D721Med (cell line): ENCODE measurements around the gene POMC.
"Not testable (repeated sequence)": the region's sequence is repeated elsewhere in the genome, so short reads cannot be mapped to it uniquely, and the experiment has no call there.

Experiments used
- DNase-seq: peaks from one replicate; pipeline ENCODE4 v3.0.0; 2011; ENCODE audit warnings: low spot score; ENCODE audit not compliant: insufficient read length
- FAIRE-seq: peaks from 2 replicates; lab custom pipeline; 2011; peaks lifted over from hg19 to GRCh38; lab: Jason Lieb, UNC
- CTCF ChIP-seq: IDR thresholded peaks from 2 replicates; pipeline ENCODE4 v1.5.1; 2012; ENCODE audit warnings: mild to moderate bottlenecking, control low read depth; ENCODE audit not compliant: insufficient read depth; ENCODE audit errors: missing control alignments

The POMC gene

GRCh38 chr2:25155401-25155800, 13.0 kb downstream of the POMC start:
- no peak for FAIRE-seq
- TF ChIP-seq CTCF = no peak

DNA sequence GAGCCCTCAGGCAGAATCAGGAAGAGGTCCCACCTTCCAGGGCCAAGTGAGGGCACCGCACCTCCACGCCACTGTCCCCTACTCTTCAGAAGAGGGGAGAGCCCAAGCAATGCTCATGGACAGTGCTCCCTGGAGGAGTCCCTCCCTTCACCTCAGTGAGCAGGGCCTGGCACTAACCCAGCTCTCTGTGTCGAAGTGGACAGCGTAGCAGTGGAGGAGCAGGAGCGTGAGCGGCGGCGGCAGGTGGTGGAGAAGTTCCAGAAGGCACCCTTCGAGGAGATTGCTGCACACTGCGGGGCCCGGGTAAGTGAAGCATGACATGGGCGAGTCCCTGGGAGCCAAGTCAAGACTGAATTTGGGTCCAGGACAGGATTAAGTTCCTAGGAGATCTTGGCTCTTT, 16.7 kb downstream of the POMC start:
- TF ChIP-seq CTCF = no peak
- FAIRE-seq = no peak

More at GRCh38 chr2:25155401-25155800, 13.0 kb downstream of the POMC start:
- DNase-seq = no peak

DNA sequence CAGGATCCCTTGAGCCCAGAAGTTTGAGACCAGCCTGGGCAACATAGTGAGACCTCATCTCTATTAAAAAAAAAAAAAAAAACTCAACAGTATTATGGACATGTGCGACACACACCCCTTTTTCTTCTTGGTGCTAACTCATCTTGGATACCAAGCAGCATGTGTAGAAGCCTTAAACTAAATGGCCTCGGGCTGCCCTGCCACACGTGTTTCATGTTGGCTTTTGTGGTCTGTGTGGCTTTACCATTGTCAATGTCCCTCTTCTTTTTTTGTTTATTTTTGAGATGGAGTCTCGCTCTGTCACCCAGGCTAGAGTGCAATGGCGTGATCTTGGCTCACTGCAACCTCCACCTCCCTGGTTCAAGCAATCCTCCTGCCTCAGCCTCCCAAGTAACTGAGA, 17.4 kb downstream of the POMC start:
- DNase-seq, FAIRE-seq: not testable (repeated sequence)

More for the DNA sequence above, 16.7 kb downstream of the POMC start:
- DNase-seq = no peak

DNA sequence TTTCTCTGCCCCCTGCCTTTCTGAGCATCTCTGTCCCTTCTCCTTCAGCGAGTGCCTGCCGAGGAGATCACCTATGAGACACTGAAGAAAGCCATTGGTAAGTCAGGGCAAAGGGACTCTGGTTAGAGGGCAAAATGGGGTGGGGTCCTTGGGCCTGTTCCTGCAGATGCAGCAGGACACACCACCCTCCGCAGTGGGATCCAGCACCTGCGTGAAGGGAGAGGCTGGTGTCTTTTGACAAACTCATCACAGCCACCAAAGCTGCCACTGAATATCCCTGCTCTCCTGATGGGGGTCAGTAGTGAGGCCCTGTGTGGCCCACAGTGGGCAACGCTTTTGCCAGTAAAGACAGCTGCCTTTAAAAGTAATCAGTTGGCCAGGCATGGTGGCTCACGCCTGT, 18.7 kb downstream of the POMC start:
- FAIRE-seq = no peak
- DNase-seq = no peak
- TF ChIP-seq CTCF = no peak

GRCh38 chr2:25146896-25147295, 21.5 kb downstream of the POMC start:
- DNase-seq (no peak), FAIRE-seq (no peak)
- no peak for TF ChIP-seq CTCF

DNA sequence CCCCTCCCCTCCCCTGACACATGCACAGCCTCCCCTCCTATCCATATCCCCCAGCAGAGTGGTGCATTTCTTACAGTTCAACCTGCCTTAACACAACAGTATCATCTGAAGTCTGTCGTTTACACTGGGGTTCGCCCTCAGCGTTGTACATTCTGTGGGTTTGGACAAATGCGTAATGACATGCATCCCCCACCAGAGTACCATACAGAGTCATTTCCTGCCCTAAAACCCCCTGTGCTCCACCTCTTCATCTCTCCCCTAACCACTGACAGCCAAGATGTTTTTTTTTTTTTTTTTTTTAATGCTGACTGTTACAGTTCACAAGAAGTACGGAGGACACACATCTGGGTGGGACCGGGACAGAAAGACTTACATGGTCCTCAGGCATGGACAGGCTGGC, 22.6 kb downstream of the POMC start:
- DNase-seq = no peak
- TF ChIP-seq CTCF = no peak
- FAIRE-seq = no peak

GRCh38 chr2:25141120-25141519, 27.3 kb downstream of the POMC start:
- no peak for TF ChIP-seq CTCF
- DNase-seq = no peak
- no peak for FAIRE-seq

GRCh38 chr2:25140535-25140934, 27.8 kb downstream of the POMC start:
- not testable (repeated sequence) for FAIRE-seq, DNase-seq

GRCh38 chr2:25132693-25133092, 35.7 kb downstream of the POMC start:
- DNase-seq (no peak), FAIRE-seq (no peak)
- TF ChIP-seq CTCF = no peak
